Hepatic stellate cell (primary cell): ENCODE results near the gene SENP3.
"Not testable (repeated sequence)": the region's sequence is repeated elsewhere in the genome, so short reads cannot be mapped to it uniquely, and the experiment has no call there.

Experiments used
- DNase-seq: peaks from one replicate; pipeline ENCODE4 v3.0.0; 2011; ENCODE audit warnings: low spot score

SENP3 gene

GRCh38 chr17:7597561-7597960, 35.8 kb downstream of the SENP3 start:
- not testable (repeated sequence) for DNase-seq

DNA sequence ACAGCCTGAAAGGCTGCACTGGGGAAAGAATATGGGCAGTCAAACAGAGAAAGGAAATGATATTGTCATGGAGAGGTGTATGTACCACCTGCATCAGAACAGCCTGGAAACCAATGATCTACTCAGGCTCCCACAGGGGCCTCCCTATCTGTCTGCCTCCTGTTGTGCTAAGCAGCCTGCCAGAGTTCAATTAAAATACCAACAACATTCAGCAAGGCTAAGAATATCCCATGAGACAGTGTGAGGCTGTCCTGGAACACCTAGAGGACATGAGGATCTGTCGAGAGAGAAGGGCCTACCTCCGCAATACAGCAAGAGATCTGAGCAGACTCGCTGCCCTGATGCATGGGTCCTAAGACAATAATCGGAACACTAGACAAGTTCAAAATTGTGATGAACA, 44.6 kb downstream of the SENP3 start:
- no peak for DNase-seq

- no peak for DNase-seq
Measured at GRCh38 chr17:7610641-7611040, 48.9 kb downstream of the SENP3 start.

- DNase-seq, result no peak
Measured at GRCh38 chr17:7611635-7612293, 50.0 kb downstream of the SENP3 start.

- no peak for DNase-seq
Measured at GRCh38 chr17:7612294-7612640, 50.5 kb downstream of the SENP3 start.

DNA sequence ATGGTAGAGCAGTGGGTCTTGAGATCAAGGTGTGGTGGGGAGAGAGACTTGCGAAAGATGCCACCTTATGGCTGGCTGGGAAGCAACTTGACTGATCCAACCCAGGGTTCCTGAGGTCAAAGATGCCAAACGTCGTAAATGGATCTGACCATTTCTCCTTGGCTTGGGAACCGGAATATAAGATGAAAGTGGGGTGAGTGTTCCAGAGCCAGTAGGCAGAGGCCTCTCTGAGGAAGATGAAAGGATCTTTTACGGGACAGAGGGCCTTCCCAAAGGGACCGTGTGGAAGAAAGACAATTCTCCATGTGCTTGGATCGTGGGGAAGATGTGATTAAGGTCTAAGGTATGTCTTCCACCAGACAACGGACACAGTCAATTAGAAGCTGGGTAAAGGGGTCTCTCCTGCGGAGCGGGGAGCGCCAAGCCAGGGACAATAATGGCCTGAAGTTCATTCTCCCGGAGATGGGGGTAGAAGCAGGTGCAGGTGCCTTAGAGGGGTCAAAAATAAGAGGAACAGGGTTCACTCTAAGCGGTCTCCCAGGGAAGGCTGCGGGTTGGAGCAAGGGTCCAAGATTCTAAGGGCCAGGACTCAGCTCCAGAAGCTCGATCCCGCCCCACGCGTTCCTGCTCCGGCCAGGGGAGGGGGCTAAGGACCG, 52.2 kb downstream of the SENP3 start:
- DNase-seq, result peak; percentile 58

GRCh38 chr17:7614425-7615264, 52.9 kb downstream of the SENP3 start, which contains the start of gene FXR2:
FXR2 (minus strand) TSS chr17:7614897; CDS start chr17:7614532, 365 bp downstream.
- DNase-seq, result peak; percentile 99

DNA sequence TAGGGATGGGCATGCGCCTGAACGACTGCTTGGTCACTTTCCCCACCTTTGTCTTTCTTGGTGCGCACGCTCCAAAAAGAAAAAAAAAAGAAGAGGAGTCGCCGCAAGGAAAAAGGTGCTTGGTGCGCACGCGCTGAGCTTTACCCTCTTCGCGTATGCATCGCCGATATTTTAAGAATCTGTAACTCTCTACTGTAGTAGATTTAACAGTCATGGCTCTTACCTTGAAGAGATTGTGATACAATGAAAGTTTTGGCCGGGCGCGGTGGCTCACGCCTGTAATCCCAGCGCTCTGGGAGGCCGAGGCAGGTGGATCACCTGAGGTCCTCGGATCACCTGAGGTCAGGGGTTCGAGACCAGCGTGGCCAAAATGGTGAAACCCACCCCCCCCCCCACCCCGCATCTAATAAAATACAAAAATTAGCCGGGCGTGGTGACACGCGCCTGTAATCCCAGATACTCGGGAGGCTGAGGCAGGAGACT, 53.6 kb downstream of the SENP3 start:
- DNase-seq, result no peak

DNA sequence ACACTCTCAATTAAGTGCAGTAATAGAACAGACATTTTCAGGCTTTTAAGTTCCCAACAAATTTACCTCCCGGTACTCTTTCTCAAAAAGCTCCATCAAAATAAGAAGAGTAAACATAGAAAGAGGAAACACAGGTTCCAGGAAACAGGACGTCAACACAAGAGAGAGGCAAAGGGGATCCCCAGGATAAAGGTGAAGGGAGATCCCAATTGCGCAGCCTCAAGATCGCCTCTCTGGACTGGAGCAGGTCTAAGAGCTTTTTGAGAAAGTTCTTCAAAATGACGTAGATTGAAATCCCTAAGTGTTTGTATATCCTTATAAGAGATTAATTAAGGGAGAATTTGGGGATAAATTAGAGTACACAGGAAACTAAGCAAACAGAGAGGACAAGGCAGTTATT, 56.9 kb downstream of the SENP3 start:
- DNase-seq, result no peak

GRCh38 chr17:7620835-7621234, 59.1 kb downstream of the SENP3 start:
- DNase-seq, result no peak
